UCSD-AML1 (cell line): ENCODE results near the gene AUTS2.

Source experiments
- DNase-seq: peaks from one replicate; lab custom pipeline; 2025; ENCODE audit not compliant: unreplicated experiment; lab: John Stamatoyannopoulos, UW

Gene AUTS2

GRCh38 chr7:70557338-70557737 is 959.1 kb downstream of the AUTS2 start:
- no peak for DNase-seq

GRCh38 chr7:70559815-70560214 is 961.5 kb downstream of the AUTS2 start:
- DNase-seq = no peak

DNA sequence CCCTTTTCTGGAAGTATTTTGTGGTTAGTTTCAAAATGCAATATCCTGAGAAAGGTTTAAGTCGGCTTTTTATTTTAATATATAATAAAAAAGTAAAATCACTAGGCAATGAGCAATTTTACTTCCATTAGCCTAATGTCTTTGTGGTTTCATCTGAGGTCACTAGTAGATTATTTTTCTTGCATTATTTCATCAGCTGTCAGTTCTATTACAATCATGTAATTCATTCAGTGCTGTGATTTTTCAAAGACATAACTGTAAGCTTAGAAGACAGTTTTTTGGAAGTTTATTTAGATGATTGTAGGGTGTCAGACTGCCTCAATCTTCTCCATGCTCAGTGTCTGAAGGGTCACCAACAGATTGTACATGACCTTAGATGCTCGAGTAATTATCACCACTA is 965.7 kb downstream of the AUTS2 start:
- DNase-seq = no peak

GRCh38 chr7:70565721-70566370 is 967.6 kb downstream of the AUTS2 start:
- DNase-seq = no peak

DNA sequence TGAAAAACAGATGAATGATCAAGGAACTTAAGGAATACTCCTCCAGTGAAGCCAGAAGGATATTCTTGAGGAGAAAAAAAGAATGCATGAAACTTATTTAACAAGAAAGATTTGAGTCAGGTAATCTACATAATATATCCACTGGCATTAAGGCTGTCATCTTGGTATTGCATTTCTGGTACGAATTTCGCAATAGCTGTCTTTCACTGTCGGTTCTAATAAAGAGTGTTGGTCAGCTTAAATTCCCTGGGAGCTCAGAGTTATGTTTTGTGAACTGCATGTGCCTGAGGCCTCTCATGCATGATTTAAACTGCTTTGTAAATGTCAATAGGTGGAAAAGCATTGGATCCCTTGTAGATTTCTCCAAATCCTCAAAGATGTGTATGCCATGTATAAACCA is 968.4 kb downstream of the AUTS2 start:
- no peak for DNase-seq

GRCh38 chr7:70568674-70569334 is 970.5 kb downstream of the AUTS2 start:
- DNase-seq = no peak

DNA sequence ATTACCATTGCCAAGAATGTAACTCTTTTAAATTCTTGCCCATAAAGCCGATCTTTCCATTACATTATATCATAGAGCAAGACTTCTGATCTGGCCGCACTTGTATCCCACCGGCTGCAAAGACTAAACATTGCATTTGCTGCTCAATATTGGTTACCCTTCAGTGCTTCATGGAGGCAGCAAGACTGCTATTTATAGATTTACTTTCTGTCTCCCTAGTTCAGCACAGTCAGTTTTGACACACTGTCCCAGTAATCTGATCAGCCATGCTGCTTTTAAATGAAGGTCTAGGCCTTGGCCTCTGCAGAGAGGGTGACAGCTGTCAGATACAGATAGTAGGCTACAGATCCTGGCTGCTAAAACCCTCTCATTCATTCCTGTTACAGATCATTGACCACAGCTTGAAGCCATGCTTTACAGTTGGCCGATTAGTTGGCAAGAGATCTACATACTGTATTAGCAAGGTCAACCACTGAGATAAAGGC is 971.1 kb downstream of the AUTS2 start:
- no peak for DNase-seq

DNA sequence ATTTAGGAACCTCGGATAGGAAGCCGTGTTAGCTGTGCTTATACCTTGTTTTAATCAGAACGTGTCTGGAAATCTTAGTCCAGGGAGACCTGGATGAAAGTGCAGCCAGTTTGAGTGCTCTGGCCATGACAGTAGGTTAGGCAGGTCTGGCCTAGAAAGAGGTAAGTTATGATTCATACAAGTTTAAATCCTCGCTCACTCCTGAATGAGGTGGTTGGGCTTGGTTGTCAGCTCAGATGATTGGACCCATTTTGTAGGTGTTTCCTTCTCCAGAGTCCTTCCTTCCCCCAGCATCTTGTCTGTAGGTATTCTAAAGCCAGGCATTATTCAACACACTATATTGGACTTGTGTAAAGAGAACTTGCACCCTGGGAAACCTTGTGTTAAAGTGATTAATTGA is 971.8 kb downstream of the AUTS2 start:
- no peak for DNase-seq

- DNase-seq = no peak
These were observed 972.7 kb downstream of the AUTS2 start for GRCh38 chr7:70570961-70571360.

- no peak for DNase-seq
These were observed 973.2 kb downstream of the AUTS2 start for GRCh38 chr7:70571403-70571934.

GRCh38 chr7:70571961-70572360 is 973.7 kb downstream of the AUTS2 start:
- DNase-seq = no peak

GRCh38 chr7:70572571-70572970 is 974.3 kb downstream of the AUTS2 start:
- DNase-seq = no peak

DNA sequence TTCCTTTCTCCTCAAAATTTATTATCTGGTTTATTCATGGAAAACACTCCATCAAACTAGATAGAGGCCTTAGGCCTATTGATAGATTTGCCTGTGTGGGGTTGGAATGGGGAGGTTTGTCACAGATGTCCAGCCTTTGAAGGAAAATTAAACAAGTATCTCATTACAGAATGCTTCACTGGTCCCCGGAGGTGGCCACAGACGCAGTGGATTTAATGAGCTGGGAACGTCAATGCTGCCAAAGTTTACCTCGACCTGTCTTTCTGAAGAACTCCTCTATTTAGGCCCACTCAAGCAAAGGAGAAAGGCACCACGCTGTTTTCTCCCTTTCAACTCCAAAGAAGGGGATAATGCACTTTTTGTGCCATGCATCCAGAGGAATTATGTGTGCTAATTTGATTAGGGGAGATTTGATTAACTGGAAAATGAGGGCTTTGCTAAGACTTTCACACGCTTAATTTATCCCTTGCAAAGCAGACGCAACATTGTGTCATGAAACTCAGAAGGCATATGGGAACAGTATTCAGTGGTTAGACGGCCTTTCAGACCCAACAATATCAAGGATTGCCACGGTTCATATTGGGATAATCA is 974.9 kb downstream of the AUTS2 start:
- no peak for DNase-seq

DNA sequence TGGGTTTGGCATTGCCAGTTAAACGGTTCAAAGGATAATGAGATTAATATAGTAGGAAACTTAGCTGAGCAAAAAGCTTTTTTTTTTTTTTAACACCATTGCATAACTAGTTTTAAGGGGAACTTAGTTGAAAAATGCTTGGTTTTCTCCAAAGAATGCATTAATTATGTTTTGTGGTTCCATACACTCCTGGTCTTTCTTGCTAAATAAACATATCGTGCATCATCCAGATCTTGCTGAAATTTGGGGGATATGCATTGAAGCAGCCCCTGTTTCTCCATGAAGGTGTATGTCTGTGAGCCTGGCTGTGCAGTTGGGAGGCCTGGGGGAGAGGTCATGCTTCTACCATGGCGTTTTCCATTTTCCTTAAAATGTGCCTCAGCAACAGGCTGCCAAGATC is 975.4 kb downstream of the AUTS2 start:
- DNase-seq = no peak

DNA sequence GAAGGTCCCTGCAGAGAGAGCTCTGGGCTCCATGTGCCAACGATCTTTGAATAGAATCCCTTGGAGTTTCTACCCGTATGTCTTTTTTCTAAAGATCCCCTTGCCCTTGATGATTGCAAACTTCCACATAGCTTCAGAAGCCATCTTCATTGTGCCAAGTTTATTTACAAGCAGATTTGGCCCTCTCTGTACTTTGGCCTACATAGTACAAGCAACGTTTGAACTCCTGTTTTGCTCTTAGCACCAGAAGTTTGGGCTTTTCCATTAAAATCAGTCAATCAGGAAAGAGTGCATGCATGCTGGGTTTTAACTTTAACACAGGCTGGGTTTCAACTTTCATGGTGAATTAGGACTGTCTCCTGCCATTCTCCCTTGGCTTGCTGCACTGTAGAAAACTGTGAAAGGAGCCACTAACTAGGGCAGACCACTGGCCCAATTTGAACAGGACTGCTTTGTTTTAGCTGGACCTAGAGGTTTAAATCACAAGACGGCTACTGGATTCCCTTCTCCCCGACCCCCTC is 976.1 kb downstream of the AUTS2 start:
- no peak for DNase-seq

GRCh38 chr7:70574970-70575799 is 976.9 kb downstream of the AUTS2 start:
- no peak for DNase-seq

- no peak for DNase-seq
These were observed 978.8 kb downstream of the AUTS2 start for GRCh38 chr7:70577078-70577477.

- no peak for DNase-seq
These were observed 979.9 kb downstream of the AUTS2 start for GRCh38 chr7:70578131-70578530.

DNA sequence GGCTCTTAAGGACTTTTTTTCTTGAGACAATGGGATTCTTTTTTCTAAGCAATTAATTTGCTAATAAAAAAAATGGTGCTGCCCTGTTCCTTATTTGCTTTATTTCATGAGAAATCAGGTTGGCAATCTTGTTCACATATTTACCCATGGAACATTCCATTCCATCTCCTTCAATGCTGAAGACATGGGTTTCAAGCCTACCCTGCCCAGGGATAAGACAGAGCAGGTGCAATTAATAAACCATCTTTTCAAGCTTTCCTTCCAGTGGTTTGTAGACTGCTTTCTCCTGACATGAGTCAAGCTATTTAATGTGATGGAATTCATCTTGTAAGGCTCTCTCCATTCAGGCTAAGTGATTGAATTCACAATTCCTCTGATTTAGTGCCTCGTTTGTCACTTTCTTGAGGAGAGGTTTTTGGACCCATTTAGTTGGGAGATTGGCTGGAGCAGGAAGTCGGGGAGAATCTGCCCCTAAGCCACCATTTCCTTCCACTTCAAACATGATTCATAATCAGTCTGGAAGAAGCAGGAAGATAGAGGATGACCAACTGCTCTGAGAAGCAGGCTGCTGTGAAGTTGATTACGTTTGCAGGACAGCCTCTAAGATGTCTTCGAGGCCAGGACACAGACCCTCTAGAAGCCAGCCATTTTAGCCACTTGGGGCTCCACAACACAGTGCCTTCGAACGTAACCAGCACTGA is 981.3 kb downstream of the AUTS2 start:
- DNase-seq = no peak

- DNase-seq = no peak
These were observed 981.9 kb downstream of the AUTS2 start for GRCh38 chr7:70580161-70580560.
